H1 (cell line): ENCODE measurements around the gene SHROOM4. TPM values are rescaled to one million over a fixed set of nuclear protein-coding genes. Genes with fewer than 3 reads are reported as not detected.

ENCODE experiments used
- CTCF ChIA-PET: fragments of 300-600 bp; sonication (Branson Sonifier 250); formaldehyde crosslinking; loops from one replicate; lab custom pipeline; 2021; ENCODE audit not compliant: partially characterized antibody; lab: Charles Lee
- POLR2A ChIA-PET: fragments of 300-600 bp; sonication (Branson Sonifier 250); formaldehyde crosslinking; loops from one replicate; lab custom pipeline; 2021; ENCODE audit warnings: inconsistent platforms; ENCODE audit not compliant: partially characterized antibody; lab: Charles Lee
- DNase-seq, 2 experiments: peaks; one replicate each; pipeline versions ENCODE4 v3.0.0 to v3.0.0-alpha.2; 2010 to 2022; ENCODE audit warnings: low spot score in 2 of 2, low read depth in 1 of 2, mixed read lengths in 1 of 2
- FAIRE-seq: peaks from 2 replicates; lab custom pipeline; 2011; peaks lifted over from hg19 to GRCh38; lab: Jason Lieb, UNC
- H2AFZ ChIP-seq: 2 replicates; pipeline ENCODE4 v1.8.1; 2012; ENCODE audit warnings: low read length, inconsistent platforms
- H2AK5ac ChIP-seq: 2 replicates; pipeline ENCODE4 v1.6.1; 2013; ENCODE audit warnings: low read depth, low read length
- H2BK120ac ChIP-seq: replicated peaks from 2 replicates; pipeline ENCODE3; 2013; ENCODE audit warnings: low read depth, low read length, inconsistent platforms
- H2BK12ac ChIP-seq: 2 replicates; pipeline ENCODE4 v1.6.1; 2013; ENCODE audit warnings: low read depth, low read length
- H2BK15ac ChIP-seq: 2 replicates; pipeline ENCODE4 v1.6.1; 2013; ENCODE audit warnings: low read length
- H2BK20ac ChIP-seq: 2 replicates; pipeline ENCODE4 v1.6.1; 2013; ENCODE audit warnings: low read length
- H2BK5ac ChIP-seq: 2 replicates; pipeline ENCODE4 v1.6.1; 2013; ENCODE audit warnings: low read depth, low read length
- H3K14ac ChIP-seq: 2 replicates; pipeline ENCODE4 v1.6.1; 2013; ENCODE audit warnings: inconsistent platforms; ENCODE audit not compliant: insufficient read length
- H3K18ac ChIP-seq: 2 replicates; pipeline ENCODE4 v1.6.1; 2013; ENCODE audit warnings: low read length; ENCODE audit errors: extremely low read depth
- H3K23ac ChIP-seq: 2 replicates; pipeline ENCODE4 v1.6.1; 2013; ENCODE audit warnings: inconsistent platforms; ENCODE audit not compliant: insufficient read length
- H3K23me2 ChIP-seq: 2 replicates; pipeline ENCODE4 v1.6.1; 2013; ENCODE audit warnings: low read depth, low read length
- H3K27ac ChIP-seq: 2 replicates; pipeline ENCODE4 v1.6.1; 2011; ENCODE audit warnings: low read depth, low read length, inconsistent platforms
- H3K27me3 ChIP-seq, 4 experiments: replicated peaks in 1 of 4; 1 replicate in 1 of 4; 2 replicates in 3 of 4; pipeline versions ENCODE4 v1.6.1 to v1.8.1; 2011 to 2013; ENCODE audit warnings: low read length in 3 of 4, mild to moderate bottlenecking in 3 of 4, inconsistent platforms in 2 of 4, mixed read lengths in 2 of 4, moderate library complexity in 1 of 4; ENCODE audit not compliant: control insufficient read depth in 3 of 4, insufficient read depth in 3 of 4; ENCODE audit errors: extremely low read depth in 1 of 4
- H3K36me3 ChIP-seq, 4 experiments: 2 replicates each; pipeline versions ENCODE4 v1.6.1 to v1.8.1; 2011 to 2013; ENCODE audit warnings: mild to moderate bottlenecking in 4 of 4, low read length in 3 of 4, moderate library complexity in 2 of 4, control low read depth in 1 of 4, inconsistent platforms in 1 of 4; ENCODE audit not compliant: insufficient read depth in 4 of 4, control insufficient read depth in 2 of 4
- H3K4ac ChIP-seq: replicated peaks from 2 replicates; pipeline ENCODE3; 2013; ENCODE audit warnings: low read length, low read depth, mixed read lengths, inconsistent platforms; ENCODE audit not compliant: insufficient read length
- H3K4me1 ChIP-seq, 4 experiments: replicated peaks in 1 of 4; 1 replicate in 1 of 4; 2 replicates in 3 of 4; pipeline versions ENCODE4 v1.6.1 to v1.8.1; 2011 to 2013; ENCODE audit warnings: low read length in 3 of 4, inconsistent platforms in 2 of 4, mixed read lengths in 1 of 4; ENCODE audit not compliant: insufficient read depth in 4 of 4, control insufficient read depth in 3 of 4
- H3K4me2 ChIP-seq, 2 experiments: 2 replicates each; pipeline versions ENCODE4 v1.6.1 to v1.8.1; 2011 to 2013; ENCODE audit warnings: low read depth in 2 of 2, low read length in 2 of 2, control low read depth in 1 of 2, inconsistent platforms in 1 of 2, mild to moderate bottlenecking in 1 of 2; ENCODE audit not compliant: insufficient read depth in 1 of 2
- H3K4me3 ChIP-seq, 4 experiments: fragments of 200-600, 300-600 bp in 1 of 4; sonication (generic), shearing (Covaris generic), sonication (Bioruptor Twin) in 1 of 4; 2 replicates each; pipeline versions ENCODE4 v1.5.1 to v1.8.1; 2011 to 2016; ENCODE audit warnings: low read length in 4 of 4, low read depth in 3 of 4, control low read depth in 2 of 4, inconsistent platforms in 2 of 4, mild to moderate bottlenecking in 2 of 4, mixed read lengths in 1 of 4, moderate library complexity in 1 of 4; ENCODE audit not compliant: insufficient read depth in 2 of 4; ENCODE audit errors: extremely low read depth in 1 of 4
- H3K56ac ChIP-seq: replicated peaks from 2 replicates; pipeline ENCODE3; 2013; ENCODE audit warnings: low read depth, mild to moderate bottlenecking, mixed read lengths, low read length, inconsistent platforms; ENCODE audit not compliant: insufficient read length
- H3K79me1 ChIP-seq: 2 replicates; pipeline ENCODE4 v1.6.1; 2013; ENCODE audit warnings: low read depth, low read length, control low read depth
- H3K79me2 ChIP-seq, 2 experiments: 2 replicates each; pipeline versions ENCODE4 v1.6.1 to v1.8.1; 2012 to 2013; ENCODE audit warnings: low read length in 2 of 2, mild to moderate bottlenecking in 2 of 2, inconsistent platforms in 1 of 2; ENCODE audit not compliant: insufficient read depth in 2 of 2, control insufficient read depth in 1 of 2
- H3K9ac ChIP-seq, 4 experiments: replicated peaks in 1 of 4; 1 replicate in 1 of 4; 2 replicates in 3 of 4; pipeline versions ENCODE4 v1.6.1 to v1.8.1; 2011 to 2013; ENCODE audit warnings: low read depth in 3 of 4, low read length in 3 of 4, control low read depth in 2 of 4, mild to moderate bottlenecking in 2 of 4, moderate library complexity in 2 of 4, inconsistent platforms in 1 of 4; ENCODE audit errors: extremely low read depth in 1 of 4
- H3K9me3 ChIP-seq, 2 experiments: 2 replicates each; pipeline versions ENCODE4 v1.6.1 to v1.8.1; 2012 to 2013; ENCODE audit warnings: mild to moderate bottlenecking in 2 of 2, moderate library complexity in 2 of 2, control low read depth in 1 of 2, inconsistent platforms in 1 of 2, low read depth in 1 of 2, low read length in 1 of 2, mixed read lengths in 1 of 2; ENCODE audit not compliant: insufficient read depth in 2 of 2
- H4K20me1 ChIP-seq, 2 experiments: replicated peaks in 1 of 2; 2 replicates each; pipeline versions ENCODE3 to v1.8.1; 2011 to 2013; ENCODE audit warnings: inconsistent platforms in 2 of 2, low read length in 2 of 2, mild to moderate bottlenecking in 1 of 2; ENCODE audit not compliant: insufficient read depth in 2 of 2, control insufficient read depth in 1 of 2
- H4K5ac ChIP-seq: 2 replicates; pipeline ENCODE4 v1.6.1; 2013; ENCODE audit warnings: low read length, low read depth, mixed read lengths, inconsistent platforms; ENCODE audit not compliant: insufficient read length
- H4K8ac ChIP-seq: 2 replicates; pipeline ENCODE4 v1.8.0; 2013; ENCODE audit warnings: mild to moderate bottlenecking, moderate library complexity, low read length, inconsistent platforms; ENCODE audit not compliant: insufficient read depth; ENCODE audit errors: extremely low read depth
- H4K91ac ChIP-seq: replicated peaks from 2 replicates; pipeline ENCODE3; 2013; ENCODE audit warnings: low read length, mixed read lengths, inconsistent platforms; ENCODE audit not compliant: insufficient read length
- ASH2L ChIP-seq: fragments of 200-600, 300-600 bp; sonication (generic); IDR thresholded peaks from one replicate; pipeline ENCODE4 v1.7.1; 2017; ENCODE audit warnings: low read length
- BACH1 ChIP-seq: IDR thresholded peaks from 2 replicates; pipeline ENCODE4 v1.6.1; 2012; ENCODE audit warnings: low read length, improper control_type of control experiment
- CBX8 ChIP-seq: fragments of 300-800, 300-1000 bp; sonication (generic); IDR thresholded peaks from 2 replicates; pipeline ENCODE4 v1.7.1; 2016; ENCODE audit warnings: low read depth, low read length, borderline replicate concordance
- E2F6 ChIP-seq: IDR thresholded peaks from 2 replicates; pipeline ENCODE4 v1.6.1; 2012; ENCODE audit warnings: inconsistent platforms
- EGR1 ChIP-seq: IDR thresholded peaks from 2 replicates; pipeline ENCODE4 v1.6.1; 2011; ENCODE audit warnings: low read depth, low read length, borderline replicate concordance
- EZH2 ChIP-seq: fragments of 200-600 bp; sonication (generic); IDR thresholded peaks from 2 replicates; pipeline ENCODE4 v1.7.1; 2012; ENCODE audit warnings: low read depth, mild to moderate bottlenecking, moderate library complexity, low read length, inconsistent platforms; ENCODE audit not compliant: severe bottlenecking
- FOSL1 ChIP-seq: IDR thresholded peaks from 2 replicates; pipeline ENCODE4 v1.6.1; 2011; ENCODE audit warnings: mild to moderate bottlenecking, low read depth, low read length, moderate library complexity; ENCODE audit not compliant: insufficient read depth
- HDAC6 ChIP-seq: IDR thresholded peaks from one replicate; pipeline ENCODE4 v1.7.1; 2012; ENCODE audit warnings: low read depth, mild to moderate bottlenecking, inconsistent platforms, low read length, moderate library complexity
- KDM5A ChIP-seq: fragments of 200-600 bp; IDR thresholded peaks from 2 replicates; pipeline ENCODE4 v1.7.1; 2012; ENCODE audit warnings: mild to moderate bottlenecking, low read length, inconsistent platforms, mixed read lengths
- RBBP5 ChIP-seq: IDR thresholded peaks from 2 replicates; pipeline ENCODE4 v1.7.1; 2012; ENCODE audit warnings: low read depth, mild to moderate bottlenecking, inconsistent platforms, low read length, moderate library complexity, borderline replicate concordance
- SAP30 ChIP-seq: fragments of 300-600 bp; sonication (generic); IDR thresholded peaks from 2 replicates; pipeline ENCODE4 v1.7.1; 2012; ENCODE audit warnings: low read length, moderate library complexity, mild to moderate bottlenecking, inconsistent platforms; ENCODE audit not compliant: insufficient read depth, insufficient replicate concordance
- TAF7 ChIP-seq: optimal IDR thresholded peaks from 2 replicates; pipeline ENCODE3; 2011; ENCODE audit warnings: low read depth, mild to moderate bottlenecking, inconsistent platforms, low read length, moderate library complexity, borderline replicate concordance
- TCF12 ChIP-seq: IDR thresholded peaks from 2 replicates; pipeline ENCODE4 v1.6.1; 2011; ENCODE audit warnings: low read depth, mild to moderate bottlenecking, low read length
- TEAD4 ChIP-seq: IDR thresholded peaks from 2 replicates; pipeline ENCODE4 v1.6.1; 2012; ENCODE audit warnings: low read depth, low read length, inconsistent platforms, mixed read lengths
- ZNF274 ChIP-seq: IDR thresholded peaks from 2 replicates; pipeline ENCODE4 v1.7.0; 2012; ENCODE audit warnings: low read length, borderline replicate concordance; ENCODE audit errors: extremely low read depth
- WGBS, 2 experiments: shearing (Covaris generic) in 1 of 2; methylation state at CpG; one replicate each; pipeline versions ENCODE4 v1.1.6 to v1.1.7; 2013 to 2015; ENCODE audit warnings: low lambda C conversion rate in 2 of 2, mixed read lengths in 2 of 2, inconsistent platforms in 1 of 2, low coverage in 1 of 2, missing lambda C conversion rate in 1 of 2; ENCODE audit not compliant: insufficient replicate concordance in 2 of 2, insufficient coverage in 1 of 2, insufficient read length in 1 of 2; ENCODE audit errors: extremely low coverage in 1 of 2, missing lambda C conversion rate in 1 of 2; 5-methylcytosine and 5-hydroxymethylcytosine counted together
- polyA plus RNA-seq, 7 experiments: library from polyadenylated mRNA; depleted of rRNA in 3 of 7; stranded (reverse) in 5 of 7; unstranded in 2 of 7; fragments of >200 nt in 5 of 7; fragments of 200-250 nt in 2 of 7; gene quantifications; 1 replicate in 5 of 7; 2 replicates in 1 of 7; 4 replicates in 1 of 7; pipeline versions ENCODE4 v1.2.1 to v1.2.3, GENCODE V29; 2011 to 2013; ENCODE audit warnings: missing spikeins in 2 of 7, mixed read lengths in 2 of 7
- total RNA-seq: library from RNA; stranded (reverse); fragmentation: NEBNext Ultra II Directional; extraction: Animal tissue kit (Norgen Biotek cat#: 25700); gene quantifications from 2 replicates; pipeline ENCODE4 v1.2.1, GENCODE V29; 2021

The SHROOM4 gene
- total and polyA plus RNA-seq, 2 of the 8 experiments (the other 6 are each of a cell fraction or from before 2014, with no cell fraction given): 1.6 to 5.6 TPM

DNA sequence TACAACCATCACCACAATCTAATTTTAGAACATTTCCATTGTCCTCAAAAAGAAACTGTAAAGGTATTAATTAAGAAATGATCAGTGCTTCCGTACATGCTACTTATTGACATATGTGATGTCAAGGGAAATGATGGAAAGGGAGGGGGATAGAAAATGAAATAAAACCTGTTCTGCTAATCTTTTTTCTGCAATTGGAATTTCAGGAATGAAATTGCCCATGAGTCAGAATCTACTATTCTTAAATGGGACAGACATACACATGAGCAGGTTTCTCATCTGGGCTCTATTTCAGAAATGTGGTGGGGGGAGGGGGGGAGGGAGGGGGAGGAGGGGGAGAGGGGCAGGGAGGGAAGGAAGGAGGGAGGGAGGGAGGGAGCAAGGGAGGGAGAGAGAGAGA, 91.0 kb downstream of the SHROOM4 start:
- Histone ChIP-seq H2BK20ac (no peak overlapping the region), H3K79me2 (no peaks in the 10 kb centered on the region), H3K9ac (no peak overlapping the region), H3K79me1 (no peaks in the 10 kb centered on the region), H3K23me2 (no peaks in the 10 kb centered on the region), H4K91ac (no peak overlapping the region), H2BK5ac (no peak overlapping the region), H3K27me3 (no peaks in the 10 kb centered on the region), H2AK5ac (no peak overlapping the region), H3K4me1 (peaks cover 1 to 12% (median 3%) of the 10 kb centered on the region in 4 experiments; a peak in 5 of 7 replicates), H3K56ac (no peak overlapping the region), H3K27ac (no peak overlapping the region), H3K36me3 (no peaks in the 10 kb centered on the region), H4K5ac (no peak overlapping the region), H2BK120ac (no peak overlapping the region), H3K4ac (no peak overlapping the region), H3K14ac (no peak overlapping the region), H4K8ac (no peak overlapping the region), H4K20me1 (no peaks in the 10 kb centered on the region), H3K18ac (no peak overlapping the region), H3K23ac (no peak overlapping the region), H2AFZ (no peak overlapping the region), H2BK15ac (no peak overlapping the region), H3K4me2 (no peak overlapping the region; a peak in 1 of 4 replicates), H3K9me3 (no peaks in the 10 kb centered on the region), H3K4me3 (no peak overlapping the region), H2BK12ac (no peak overlapping the region)
- ChIA-PET POLR2A (no interaction called here), CTCF (no interaction called here)
- FAIRE-seq (no peak), DNase-seq (no peak)
- WGBS, 2 experiments: 67% methylated on average over 1 of the region's 1 CpG; no CpG with 5 or more reads in 1 of the 2 experiments
- TF ChIP-seq HDAC6 (no peak), TEAD4 (no peak), EZH2 (no peak), ASH2L (no peak), E2F6 (no peak), CBX8 (no peak), BACH1 (no peak), ZNF274 (no peak), TCF12 (no peak), KDM5A (no peak), SAP30 (no peak), RBBP5 (no peak), FOSL1 (no peak), EGR1 (no peak), TAF7 (no peak)
